ENCODE data around the gene KRTAP4-5. TPM values are rescaled to one million over a fixed set of nuclear protein-coding genes. Genes with fewer than 3 reads are reported as not detected.
"Not testable (repeated sequence)": the region's sequence is repeated elsewhere in the genome, so short reads cannot be mapped to it uniquely, and the experiment has no call there.

The KRTAP4-5 gene
- not detected for total RNA-seq

- no peak for DNase-seq
These were observed at the start of gene KRTAP4-5 for GRCh38 chr17:41149652-41149985. Gene KRTAP4-5 (minus strand): TSS chr17:41149825. CDS start chr17:41149767, 58 bp downstream.

- no peak for DNase-seq
These were observed 46.4 kb upstream of the KRTAP4-5 start for GRCh38 chr17:41196068-41196467.

- no peak for DNase-seq
These were observed 40.7 kb upstream of the KRTAP4-5 start for GRCh38 chr17:41190328-41190727.

GRCh38 chr17:41189837-41190318 is 40.3 kb upstream of the KRTAP4-5 start, which contains the start of gene KRTAP9-1:
Gene KRTAP9-1 (plus strand): TSS chr17:41189887. CDS start chr17:41189887, 0 bp downstream.
- DNase-seq: not testable (repeated sequence)

GRCh38 chr17:41186872-41187271 is 37.2 kb upstream of the KRTAP4-5 start:
- DNase-seq: peak; percentile 34

GRCh38 chr17:41185001-41185400 is 35.4 kb upstream of the KRTAP4-5 start:
- DNase-seq: no peak

GRCh38 chr17:41184480-41184961 is 34.9 kb upstream of the KRTAP4-5 start, which contains the start of gene KRTAP4-1:
Gene KRTAP4-1 (minus strand): TSS chr17:41184911. CDS start chr17:41184854, 57 bp downstream.
- no peak for DNase-seq

GRCh38 chr17:41178843-41179616 is 29.4 kb upstream of the KRTAP4-5 start:
- DNase-seq: no peak

- DNase-seq: no peak
These were observed 28.7 kb upstream of the KRTAP4-5 start for GRCh38 chr17:41178341-41178740.

- no peak for DNase-seq
These were observed 28.2 kb upstream of the KRTAP4-5 start, which contains the start of gene KRTAP4-2 for GRCh38 chr17:41177727-41178271. Gene KRTAP4-2 (minus strand): TSS chr17:41178221. CDS start chr17:41178164, 57 bp downstream.

GRCh38 chr17:41176744-41177387 is 27.2 kb upstream of the KRTAP4-5 start:
- no peak for DNase-seq

- DNase-seq: no peak
These were observed 22.3 kb upstream of the KRTAP4-5 start for GRCh38 chr17:41171886-41172285.

- no peak for DNase-seq
These were observed 18.5 kb upstream of the KRTAP4-5 start, which contains the start of gene KRTAP4-3 for GRCh38 chr17:41168121-41168520. Gene KRTAP4-3 (minus strand): TSS chr17:41168221. CDS start chr17:41168172, 49 bp downstream.

GRCh38 chr17:41167561-41167960 is 17.9 kb upstream of the KRTAP4-5 start:
- no peak for DNase-seq

- no peak for DNase-seq
These were observed 14.2 kb upstream of the KRTAP4-5 start for GRCh38 chr17:41163828-41164227.

GRCh38 chr17:41160648-41161047 is 11.0 kb upstream of the KRTAP4-5 start, which contains the start of gene KRTAP4-4:
Gene KRTAP4-4 (minus strand): TSS chr17:41160748. CDS start chr17:41160691, 57 bp downstream.
- no peak for DNase-seq

GRCh38 chr17:41160190-41160589 is 10.6 kb upstream of the KRTAP4-5 start:
- not testable (repeated sequence) for DNase-seq

- no peak for DNase-seq
These were observed 4.2 kb upstream of the KRTAP4-5 start for GRCh38 chr17:41153856-41154255.

- no peak for DNase-seq
These were observed 1.9 kb upstream of the KRTAP4-5 start for GRCh38 chr17:41151525-41151924.

- no peak for DNase-seq
These were observed 401 bp upstream of the KRTAP4-5 start for GRCh38 chr17:41150026-41150425.

GRCh38 chr17:41148971-41149651 is 514 bp downstream of the KRTAP4-5 start:
- DNase-seq: not testable (repeated sequence)
